ENCODE results near the gene AGO1.

Gene AGO1

DNA sequence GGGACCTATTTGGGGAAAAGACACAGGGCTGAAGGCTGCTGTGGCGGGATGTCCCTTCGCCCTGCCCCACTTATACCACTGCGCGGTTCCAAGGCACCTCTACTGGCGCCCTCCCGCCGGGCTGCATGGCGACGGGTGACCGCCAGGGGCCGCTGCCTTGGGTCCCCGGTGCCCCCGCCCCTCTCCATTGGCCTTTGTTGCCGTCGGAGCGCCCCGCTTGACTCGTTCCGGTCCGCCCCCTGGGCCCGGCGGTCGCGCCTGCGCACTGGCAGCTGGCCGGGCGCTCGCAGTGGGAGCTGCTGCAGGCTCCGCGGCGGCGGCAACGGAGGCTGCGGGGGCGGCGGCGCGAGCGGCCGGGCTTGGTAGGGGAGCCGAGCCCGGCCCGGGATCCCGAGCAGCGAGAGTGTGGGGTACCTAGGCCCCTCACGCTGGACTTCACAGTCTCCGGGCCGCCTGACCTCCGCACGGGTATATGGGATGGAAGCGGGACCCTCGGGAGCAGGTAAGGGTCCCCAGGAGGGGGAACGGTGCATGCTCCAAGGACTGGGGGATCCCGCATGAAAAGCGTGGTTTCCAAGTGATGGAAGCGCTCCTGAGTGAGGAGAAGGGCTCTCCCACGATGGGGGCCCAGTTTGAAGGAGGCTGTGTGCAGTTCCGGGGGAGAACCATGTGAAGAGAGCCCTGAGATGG is at the start of gene AGO1:
Gene AGO1 (plus strand): TSS at position 265 of the 690 bp plus-strand sequence. CDS start 213 bp downstream, at position 478.
- peak within 1 kb of the TSS; percentile 99 for H3K4me3 ChIP-seq (ENCODE audit: low read length)
- TF ChIP-seq, protein P1, sequence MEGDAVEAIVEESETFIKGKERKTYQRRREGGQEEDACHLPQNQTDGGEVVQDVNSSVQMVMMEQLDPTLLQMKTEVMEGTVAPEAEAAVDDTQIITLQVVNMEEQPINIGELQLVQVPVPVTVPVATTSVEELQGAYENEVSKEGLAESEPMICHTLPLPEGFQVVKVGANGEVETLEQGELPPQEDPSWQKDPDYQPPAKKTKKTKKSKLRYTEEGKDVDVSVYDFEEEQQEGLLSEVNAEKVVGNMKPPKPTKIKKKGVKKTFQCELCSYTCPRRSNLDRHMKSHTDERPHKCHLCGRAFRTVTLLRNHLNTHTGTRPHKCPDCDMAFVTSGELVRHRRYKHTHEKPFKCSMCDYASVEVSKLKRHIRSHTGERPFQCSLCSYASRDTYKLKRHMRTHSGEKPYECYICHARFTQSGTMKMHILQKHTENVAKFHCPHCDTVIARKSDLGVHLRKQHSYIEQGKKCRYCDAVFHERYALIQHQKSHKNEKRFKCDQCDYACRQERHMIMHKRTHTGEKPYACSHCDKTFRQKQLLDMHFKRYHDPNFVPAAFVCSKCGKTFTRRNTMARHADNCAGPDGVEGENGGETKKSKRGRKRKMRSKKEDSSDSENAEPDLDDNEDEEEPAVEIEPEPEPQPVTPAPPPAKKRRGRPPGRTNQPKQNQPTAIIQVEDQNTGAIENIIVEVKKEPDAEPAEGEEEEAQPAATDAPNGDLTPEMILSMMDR (conservative IDR thresholded peaks at IDR 0.05; ENCODE audit: low read length), result peak; percentile 71
- peak; percentile 90 for DNase-seq (ENCODE audit: low read depth)

GRCh38 chr1:35833395-35833794 is 49.6 kb upstream of the AGO1 start:
- H3K4me3 ChIP-seq (ENCODE audit: low read length), result no peak overlapping the region
- no peak for DNase-seq (ENCODE audit: low read depth)
- TF ChIP-seq, protein P1 (conservative IDR thresholded peaks at IDR 0.05; ENCODE audit: low read length), result no peak

DNA sequence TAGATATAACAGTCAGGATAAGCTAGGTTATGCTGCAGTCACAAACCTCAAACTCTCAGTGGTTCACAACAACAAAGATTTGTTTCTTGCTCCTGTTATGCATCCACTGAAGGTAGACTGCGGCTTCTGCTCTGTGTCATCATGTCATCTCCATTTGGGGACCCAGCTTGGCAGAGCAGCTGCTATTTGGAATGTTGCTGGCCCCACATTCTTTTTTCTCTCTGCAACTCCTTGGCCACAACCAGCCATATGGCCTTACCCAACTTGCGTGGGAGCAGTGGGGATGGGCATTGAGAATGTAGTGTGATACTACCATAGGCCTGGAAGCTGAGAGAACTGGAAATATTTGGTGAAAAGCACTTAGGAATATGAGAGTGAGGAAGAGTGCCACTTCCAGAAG is 48.8 kb upstream of the AGO1 start:
- TF ChIP-seq, protein P1 (conservative IDR thresholded peaks at IDR 0.05; ENCODE audit: low read length), result no peak
- H3K4me3 ChIP-seq (ENCODE audit: low read length), result no peak overlapping the region

GRCh38 chr1:35835398-35835797 is 47.6 kb upstream of the AGO1 start:
- TF ChIP-seq, protein P1 (conservative IDR thresholded peaks at IDR 0.05; ENCODE audit: low read length), result no peak
- H3K4me3 ChIP-seq (ENCODE audit: low read length), result no peak overlapping the region
- DNase-seq (ENCODE audit: low read depth), result no peak

More for the DNA sequence above, 48.8 kb upstream of the AGO1 start:
- peak; percentile 31 for DNase-seq (ENCODE audit: low read depth)

GRCh38 chr1:35836734-35837133 is 46.3 kb upstream of the AGO1 start:
- TF ChIP-seq, protein P1 (conservative IDR thresholded peaks at IDR 0.05; ENCODE audit: low read length), result no peak
- H3K4me3 ChIP-seq (ENCODE audit: low read length), result no peak overlapping the region
- no peak for DNase-seq (ENCODE audit: low read depth)

DNA sequence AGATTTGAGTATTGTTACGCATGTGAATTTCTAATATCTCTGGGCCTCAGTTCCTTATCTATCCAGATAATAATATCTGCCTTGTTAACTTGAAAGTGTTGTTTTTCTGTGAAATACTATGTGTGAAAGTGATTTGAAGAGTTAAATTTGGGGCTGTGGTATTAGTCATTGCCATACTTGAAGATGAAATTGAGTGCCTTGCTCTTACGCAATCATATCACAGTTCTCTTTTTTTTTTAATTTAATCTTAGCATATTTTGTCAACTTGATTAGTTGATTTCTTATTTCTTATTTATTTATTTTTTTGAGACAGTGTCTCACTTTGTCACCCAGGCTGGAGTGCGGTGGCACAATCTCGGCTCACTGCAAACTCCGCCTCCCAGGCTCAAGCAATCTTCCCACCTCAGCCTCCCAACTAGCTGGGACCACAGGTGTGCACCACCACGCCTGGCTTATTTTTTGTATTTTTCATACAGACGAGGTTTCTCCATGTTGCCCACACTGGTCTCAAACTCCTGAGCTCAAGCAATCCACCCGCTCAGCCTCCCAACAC is 44.2 kb upstream of the AGO1 start:
- H3K4me3 ChIP-seq (ENCODE audit: low read length), result no peak overlapping the region
- DNase-seq (ENCODE audit: low read depth), result peak; percentile 9
- TF ChIP-seq, protein P1 (conservative IDR thresholded peaks at IDR 0.05; ENCODE audit: low read length), result no peak

GRCh38 chr1:35844826-35845225 is 38.2 kb upstream of the AGO1 start:
- TF ChIP-seq, protein P1 (conservative IDR thresholded peaks at IDR 0.05; ENCODE audit: low read length), result no peak
- H3K4me3 ChIP-seq (ENCODE audit: low read length), result no peak overlapping the region

More at GRCh38 chr1:35844826-35845225, 38.2 kb upstream of the AGO1 start:
- no peak for DNase-seq (ENCODE audit: low read depth)

All from AG10803 (cell line).